ENCODE results near the gene MACROD1. TPM values are rescaled to one million over a fixed set of nuclear protein-coding genes. Genes with fewer than 3 reads are reported as not detected.

The MACROD1 gene
- total and polyA plus RNA-seq, 7 experiments from 2014 or later = 5.4 to 16.2 (median 9.7) TPM

DNA sequence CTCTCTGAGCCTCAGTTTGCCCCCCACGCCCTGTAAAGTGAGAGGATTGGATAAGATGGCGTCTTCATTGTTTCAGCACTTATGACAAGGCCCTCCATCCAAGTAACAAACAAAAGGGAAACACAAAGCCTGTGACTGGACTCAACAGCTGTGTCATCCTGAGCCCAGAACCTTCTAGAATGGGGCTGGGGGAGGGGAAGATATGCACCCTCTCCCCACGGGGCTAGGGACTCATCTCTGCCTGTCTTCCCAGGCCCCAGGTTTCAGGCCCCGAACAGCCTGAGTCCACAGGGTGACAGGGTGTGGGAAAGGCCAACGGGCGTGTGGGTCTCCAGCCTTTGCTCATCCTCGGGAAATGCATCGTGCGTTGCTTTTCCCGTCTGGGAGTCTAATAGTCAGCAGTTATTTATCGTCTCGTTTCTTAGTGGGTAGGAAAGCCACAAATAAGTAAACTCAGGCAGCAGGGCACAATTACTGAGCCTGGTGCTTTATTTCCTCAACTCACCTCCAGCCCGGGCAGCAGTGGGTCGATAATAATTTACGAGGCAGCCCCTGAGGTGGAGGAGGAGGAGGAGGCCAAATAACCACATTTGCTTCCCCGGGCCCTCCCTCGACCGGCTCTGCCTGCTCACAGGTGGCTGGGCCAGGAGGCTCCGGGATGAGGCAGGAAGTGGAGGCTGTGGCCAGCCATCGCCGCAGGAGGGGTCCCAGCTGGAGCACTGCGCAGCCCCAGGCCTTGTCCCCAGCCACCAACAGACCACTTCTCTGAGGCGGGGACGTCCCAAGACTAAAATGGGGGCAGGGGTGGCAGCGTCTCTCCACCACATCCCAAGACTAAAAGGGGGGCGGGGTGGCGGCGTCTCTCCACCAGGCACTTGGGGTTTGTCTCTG lies 75.8 kb downstream of the MACROD1 start:
- H3K4me3 ChIP-seq (ENCODE audit: low read length) = no peak overlapping the region
- Mint-ChIP-seq H3K27me3 (peaks cover 0 to 4% (median 0%) of the 10 kb centered on the region in 5 donors), H3K9me3 (no peaks in the 10 kb centered on the region), H3K4me1 (peaks cover 0 to 4% (median 0%) of the 10 kb centered on the region in 7 donors), H3K36me3 (no peaks in the 10 kb centered on the region), H3K4me3 (no peak overlapping the region), H3K27ac (no peak overlapping the region)
- H3K27ac ChIP-seq (ENCODE audit: low read depth, low read length) = no peak overlapping the region
- ChIA-PET CTCF (no interaction called here), POLR2A (no interaction called here)
- no peaks in the 10 kb centered on the region for H3K9me3 ChIP-seq (ENCODE audit: control insufficient read depth in 2 of 3, low read length in 3 of 3)
- DNase-seq = no peak
- no peaks in the 10 kb centered on the region for H3K4me1 ChIP-seq (ENCODE audit: control insufficient read depth in 2 of 2, insufficient read depth in 2 of 2, low read length in 2 of 2)
- H3K27me3 ChIP-seq (ENCODE audit: control insufficient read depth in 2 of 2, insufficient read depth in 2 of 2, low read length in 2 of 2) = no peaks in the 10 kb centered on the region
- H3K36me3 ChIP-seq (ENCODE audit: control insufficient read depth in 2 of 3, insufficient read depth in 3 of 3, low read length in 3 of 3) = no peaks in the 10 kb centered on the region
- ATAC-seq = no peak
- intact Hi-C loops (cut with micrococcal nuclease) = no loop called here

DNA sequence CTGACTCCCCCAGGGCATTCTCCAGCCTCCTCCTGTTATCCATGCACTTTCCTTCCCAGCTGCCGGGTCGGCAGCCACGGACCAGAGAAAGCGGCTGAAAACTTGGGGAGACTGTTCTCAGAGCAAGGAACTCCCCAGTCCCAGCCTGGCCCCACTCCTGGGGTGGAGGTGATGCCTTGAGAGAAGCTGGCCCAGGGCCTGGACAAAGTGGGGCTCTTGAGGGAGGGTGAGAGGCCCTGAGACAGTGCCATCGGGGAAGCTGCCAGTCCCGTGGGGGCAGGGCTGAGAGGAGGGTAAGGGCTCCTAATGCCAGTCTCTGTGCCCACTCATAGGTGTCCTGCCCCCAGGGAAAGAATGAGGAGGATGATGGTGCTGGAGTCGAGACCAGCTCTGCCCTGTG lies 76.4 kb downstream of the MACROD1 start:
- no peak overlapping the region for H3K4me3 ChIP-seq (ENCODE audit: low read length)
- CTCF ChIA-PET = no interaction called here
- ATAC-seq = no peak
- intact Hi-C loops (cut with micrococcal nuclease) = no loop called here
- H3K9me3 Mint-ChIP-seq = no peaks in the 10 kb centered on the region
- no peaks in the 10 kb centered on the region for H3K4me1 ChIP-seq (ENCODE audit: control insufficient read depth in 2 of 2, insufficient read depth in 2 of 2, low read length in 2 of 2)
- no peaks in the 10 kb centered on the region for H3K27me3 ChIP-seq (ENCODE audit: control insufficient read depth in 2 of 2, insufficient read depth in 2 of 2, low read length in 2 of 2)
- no peaks in the 10 kb centered on the region for H3K36me3 ChIP-seq (ENCODE audit: control insufficient read depth in 2 of 3, insufficient read depth in 3 of 3, low read length in 3 of 3)
- no peak for DNase-seq
- H3K27me3 Mint-ChIP-seq = peaks cover 0 to 4% (median 0%) of the 10 kb centered on the region in 5 donors
- no peak overlapping the region for H3K27ac Mint-ChIP-seq
- H3K4me1 Mint-ChIP-seq = peaks cover 0 to 2% (median 0%) of the 10 kb centered on the region in 7 donors
- no peak overlapping the region for H3K4me3 Mint-ChIP-seq
- H3K27ac ChIP-seq (ENCODE audit: low read depth, low read length) = no peak overlapping the region
- H3K36me3 Mint-ChIP-seq = no peaks in the 10 kb centered on the region
- no peaks in the 10 kb centered on the region for H3K9me3 ChIP-seq (ENCODE audit: control insufficient read depth in 2 of 3, low read length in 3 of 3)
- POLR2A ChIA-PET = no interaction called here

DNA sequence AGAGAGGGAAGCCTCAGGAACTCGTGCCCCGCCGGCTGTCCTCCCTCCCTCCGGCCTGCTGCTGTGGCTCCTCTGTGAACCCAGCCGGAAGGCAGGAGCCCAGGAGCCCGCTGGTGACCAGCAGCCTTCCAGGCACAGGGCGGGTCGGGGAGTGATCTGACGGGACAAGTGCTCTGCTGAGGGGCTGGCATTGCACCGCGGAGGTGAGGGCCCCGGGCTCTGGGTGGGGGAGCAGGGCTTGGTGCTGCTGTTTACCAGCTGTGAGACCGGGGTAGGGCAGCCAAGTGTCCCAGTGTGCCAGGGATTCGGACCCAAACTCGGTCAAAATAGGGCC lies 76.9 kb downstream of the MACROD1 start:
- no peak overlapping the region for H3K4me3 ChIP-seq (ENCODE audit: low read length)
- H3K4me1 ChIP-seq (ENCODE audit: control insufficient read depth in 2 of 2, insufficient read depth in 2 of 2, low read length in 2 of 2) = no peaks in the 10 kb centered on the region
- ChIA-PET POLR2A (no interaction called here), CTCF (no interaction called here)
- H3K27ac ChIP-seq (ENCODE audit: low read depth, low read length) = no peak overlapping the region
- no peak overlapping the region for H3K27ac Mint-ChIP-seq
- no peaks in the 10 kb centered on the region for H3K36me3 Mint-ChIP-seq
- H3K9me3 ChIP-seq (ENCODE audit: control insufficient read depth in 2 of 3, low read length in 3 of 3) = no peaks in the 10 kb centered on the region
- H3K9me3 Mint-ChIP-seq = no peaks in the 10 kb centered on the region
- ATAC-seq = no peak
- peaks cover 0 to 2% (median 0%) of the 10 kb centered on the region in 7 donors for H3K4me1 Mint-ChIP-seq
- DNase-seq = no peak
- no peak overlapping the region for H3K4me3 Mint-ChIP-seq
- H3K36me3 ChIP-seq (ENCODE audit: control insufficient read depth in 2 of 3, insufficient read depth in 3 of 3, low read length in 3 of 3) = no peaks in the 10 kb centered on the region
- H3K27me3 ChIP-seq (ENCODE audit: control insufficient read depth in 2 of 2, insufficient read depth in 2 of 2, low read length in 2 of 2) = no peaks in the 10 kb centered on the region
- peaks cover 0 to 4% (median 0%) of the 10 kb centered on the region in 5 donors for H3K27me3 Mint-ChIP-seq
- intact Hi-C loops (cut with micrococcal nuclease) = no loop called here

DNA sequence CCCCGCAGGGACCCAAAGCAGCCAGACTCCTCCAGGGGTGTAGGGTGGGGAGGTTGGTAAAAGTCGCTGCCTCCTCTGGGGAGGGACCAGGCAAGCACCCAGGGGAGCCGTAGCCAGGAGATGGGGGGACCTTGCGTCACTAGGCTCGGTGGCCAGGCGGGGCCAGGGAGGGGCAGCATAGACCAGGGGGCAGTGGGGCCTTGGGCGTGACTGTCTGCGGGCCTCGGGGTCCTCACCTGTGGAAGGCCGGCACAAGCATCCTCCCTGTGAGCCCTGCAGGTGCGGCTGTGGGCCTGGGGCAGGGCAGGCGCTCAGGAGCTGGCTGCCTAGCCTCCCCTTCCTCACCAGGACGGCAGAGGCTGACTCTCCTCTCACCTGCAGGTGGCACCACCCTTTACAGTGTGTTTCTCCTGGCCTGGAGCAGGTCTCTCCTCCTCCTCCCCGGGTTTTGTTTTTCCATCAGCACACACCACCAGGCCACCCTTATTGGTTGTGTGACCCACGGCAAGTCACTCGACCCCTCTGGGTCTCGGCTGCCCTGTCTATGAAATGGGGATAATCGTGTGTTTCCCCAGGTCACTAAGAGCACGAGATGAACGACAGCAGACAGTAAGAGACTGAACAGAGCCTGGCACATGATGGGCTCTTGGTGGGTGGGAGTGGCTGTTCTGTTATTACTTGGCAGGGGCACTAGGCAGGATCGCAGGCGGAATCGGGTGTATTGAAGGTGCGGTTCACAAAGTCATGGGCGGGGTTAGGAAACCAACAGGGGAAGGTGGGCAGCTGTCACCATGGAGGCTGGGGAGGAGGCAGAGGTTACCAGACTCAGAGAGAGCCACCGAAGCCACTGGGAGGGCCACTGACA lies 77.5 kb downstream of the MACROD1 start:
- ChIA-PET CTCF (no interaction called here), POLR2A (no interaction called here)
- Mint-ChIP-seq H3K36me3 (no peaks in the 10 kb centered on the region), H3K27ac (no peak overlapping the region), H3K9me3 (no peaks in the 10 kb centered on the region), H3K27me3 (peaks cover 0 to 4% (median 0%) of the 10 kb centered on the region in 5 donors), H3K4me1 (peaks cover 0 to 2% (median 0%) of the 10 kb centered on the region in 7 donors), H3K4me3 (no peak overlapping the region)
- Histone ChIP-seq H3K4me3 (ENCODE audit: low read length) (no peak overlapping the region), H3K36me3 (ENCODE audit: control insufficient read depth in 2 of 3, insufficient read depth in 3 of 3, low read length in 3 of 3) (no peaks in the 10 kb centered on the region), H3K9me3 (ENCODE audit: control insufficient read depth in 2 of 3, low read length in 3 of 3) (no peaks in the 10 kb centered on the region), H3K27ac (ENCODE audit: low read depth, low read length) (no peak overlapping the region), H3K4me1 (ENCODE audit: control insufficient read depth in 2 of 2, insufficient read depth in 2 of 2, low read length in 2 of 2) (no peaks in the 10 kb centered on the region), H3K27me3 (ENCODE audit: control insufficient read depth in 2 of 2, insufficient read depth in 2 of 2, low read length in 2 of 2) (no peaks in the 10 kb centered on the region)
- intact Hi-C loops (cut with micrococcal nuclease) = no loop called here
- ATAC-seq (no peak), DNase-seq (no peak)

DNA sequence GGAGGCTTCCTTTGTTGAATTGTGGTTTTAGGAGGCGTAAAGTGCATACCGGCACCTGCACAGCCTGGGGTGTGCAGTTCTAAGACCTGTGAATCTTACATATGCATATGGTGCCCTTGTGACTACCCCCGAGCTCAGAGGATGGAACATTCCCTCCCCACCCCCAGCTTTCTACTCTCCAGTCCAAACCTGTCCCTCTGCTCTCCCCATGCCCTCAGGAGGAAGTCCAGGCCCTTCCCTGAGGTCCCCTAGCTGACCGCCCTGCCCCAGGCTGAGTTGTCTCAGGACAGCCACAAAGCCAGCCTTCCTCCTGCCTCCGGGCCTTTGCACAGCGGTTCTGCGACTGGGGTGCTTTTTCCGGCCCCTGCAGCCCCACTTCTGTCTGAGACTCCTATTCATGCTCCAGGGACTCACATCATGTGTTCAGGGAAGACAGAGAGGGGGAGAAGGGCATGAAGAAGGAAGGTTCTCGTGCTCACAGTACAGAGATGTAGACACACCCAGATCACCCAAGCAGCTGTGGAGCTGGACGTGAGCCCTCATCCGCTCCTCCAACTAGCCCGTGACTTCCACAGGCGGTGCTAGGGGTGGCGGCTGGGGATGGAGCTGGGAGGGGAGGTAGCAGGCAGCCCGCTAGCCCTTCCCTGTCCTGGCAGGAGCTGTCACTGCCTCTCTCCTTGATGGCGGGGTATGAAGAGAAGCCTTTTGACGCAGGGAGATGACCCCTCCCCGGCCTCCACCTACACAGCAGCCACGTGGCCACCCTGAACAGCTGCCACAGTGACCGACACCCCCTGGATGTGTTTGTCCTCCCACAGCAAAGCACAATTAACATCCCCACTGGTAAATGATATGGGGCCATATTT lies 79.4 kb downstream of the MACROD1 start:
- H3K27me3 ChIP-seq (ENCODE audit: control insufficient read depth in 2 of 2, insufficient read depth in 2 of 2, low read length in 2 of 2) = no peaks in the 10 kb centered on the region
- no peak overlapping the region for H3K4me3 ChIP-seq (ENCODE audit: low read length)
- H3K27ac ChIP-seq (ENCODE audit: low read depth, low read length) = no peak overlapping the region
- ChIA-PET CTCF (interaction anchor here (1.2 kb wide), 1 partner anchor 86 kb away, joined by 3 read pairs; no protein-coding TSS in a partner anchor), POLR2A (no interaction called here)
- Mint-ChIP-seq H3K27ac (no peak overlapping the region), H3K27me3 (peaks cover 0 to 4% (median 0%) of the 10 kb centered on the region in 5 donors), H3K9me3 (no peaks in the 10 kb centered on the region), H3K4me3 (no peak overlapping the region), H3K4me1 (peaks cover 0 to 2% (median 0%) of the 10 kb centered on the region in 7 donors), H3K36me3 (no peaks in the 10 kb centered on the region)
- no peak for DNase-seq
- H3K9me3 ChIP-seq (ENCODE audit: control insufficient read depth in 2 of 3, low read length in 3 of 3) = no peaks in the 10 kb centered on the region
- ATAC-seq = no peak
- no peaks in the 10 kb centered on the region for H3K36me3 ChIP-seq (ENCODE audit: control insufficient read depth in 2 of 3, insufficient read depth in 3 of 3, low read length in 3 of 3)
- intact Hi-C loops (cut with micrococcal nuclease) = no loop called here
- no peaks in the 10 kb centered on the region for H3K4me1 ChIP-seq (ENCODE audit: control insufficient read depth in 2 of 2, insufficient read depth in 2 of 2, low read length in 2 of 2)

DNA sequence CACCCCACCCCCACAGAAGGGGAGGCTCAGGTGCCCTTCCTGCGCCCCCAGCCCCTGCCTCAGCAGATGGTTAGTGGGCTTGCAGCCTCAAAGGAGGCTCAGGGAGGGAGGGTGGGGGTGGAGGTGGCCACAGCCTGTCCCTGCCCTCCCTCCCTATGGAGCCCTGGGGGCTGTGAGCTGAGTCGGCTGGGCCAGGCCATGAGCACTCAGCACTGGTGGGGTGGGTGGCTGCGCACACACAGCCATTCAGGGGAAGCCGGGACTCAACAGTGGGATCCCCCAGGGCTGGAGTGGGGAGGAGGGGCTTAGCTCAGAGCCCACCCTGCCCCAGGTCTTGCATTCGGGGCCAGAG lies 80.0 kb downstream of the MACROD1 start:
- intact Hi-C loops (cut with micrococcal nuclease) = no loop called here
- no peaks in the 10 kb centered on the region for H3K27me3 ChIP-seq (ENCODE audit: control insufficient read depth in 2 of 2, insufficient read depth in 2 of 2, low read length in 2 of 2)
- ChIA-PET CTCF (interaction anchor here (1.2 kb wide), 1 partner anchor 86 kb away, joined by 3 read pairs; no protein-coding TSS in a partner anchor), POLR2A (no interaction called here)
- H3K27me3 Mint-ChIP-seq = peaks cover 0 to 4% (median 0%) of the 10 kb centered on the region in 5 donors
- no peaks in the 10 kb centered on the region for H3K9me3 ChIP-seq (ENCODE audit: control insufficient read depth in 2 of 3, low read length in 3 of 3)
- no peaks in the 10 kb centered on the region for H3K36me3 ChIP-seq (ENCODE audit: control insufficient read depth in 2 of 3, insufficient read depth in 3 of 3, low read length in 3 of 3)
- DNase-seq = no peak
- no peaks in the 10 kb centered on the region for H3K4me1 ChIP-seq (ENCODE audit: control insufficient read depth in 2 of 2, insufficient read depth in 2 of 2, low read length in 2 of 2)
- H3K27ac Mint-ChIP-seq = no peak overlapping the region
- H3K4me3 Mint-ChIP-seq = no peak overlapping the region
- H3K4me3 ChIP-seq (ENCODE audit: low read length) = no peak overlapping the region
- no peak overlapping the region for H3K27ac ChIP-seq (ENCODE audit: low read depth, low read length)
- no peaks in the 10 kb centered on the region for H3K9me3 Mint-ChIP-seq
- H3K4me1 Mint-ChIP-seq = peaks cover 0 to 2% (median 0%) of the 10 kb centered on the region in 7 donors
- no peak for ATAC-seq
- no peaks in the 10 kb centered on the region for H3K36me3 Mint-ChIP-seq
